Measurements from ENCODE around the gene GALNT17.

GALNT17 gene

GRCh38 chr7:71544816-71545215, 412.9 kb downstream of the GALNT17 start:
- Histone ChIP-seq H3K27me3 (replicated peaks; ENCODE audit: control insufficient read depth, insufficient read depth, low read length) (no peaks in the 10 kb centered on the region), H3K4me3 (replicated peaks; ENCODE audit: low read depth, low read length) (no peak overlapping the region), H3K36me3 (ENCODE audit: control insufficient read depth, insufficient read depth, low read length) (no peaks in the 10 kb centered on the region)
- DNase-seq (ENCODE audit: extremely low read depth, insufficient read length), result no peak
- no peak for TF ChIP-seq CTCF (IDR thresholded peaks at IDR 0.05; ENCODE audit: insufficient read depth, low read length, poor library complexity, severe bottlenecking)

- H3K36me3 ChIP-seq (ENCODE audit: control insufficient read depth, insufficient read depth, low read length), result no peaks in the 10 kb centered on the region
Observed at GRCh38 chr7:71547426-71547825, 415.5 kb downstream of the GALNT17 start.

GRCh38 chr7:71548746-71549145, 416.8 kb downstream of the GALNT17 start:
- TF ChIP-seq CTCF (IDR thresholded peaks at IDR 0.05; ENCODE audit: insufficient read depth, low read length, poor library complexity, severe bottlenecking), result no peak
- Histone ChIP-seq H3K36me3 (ENCODE audit: control insufficient read depth, insufficient read depth, low read length) (no peaks in the 10 kb centered on the region), H3K4me3 (replicated peaks; ENCODE audit: low read depth, low read length) (no peak overlapping the region), H3K27me3 (replicated peaks; ENCODE audit: control insufficient read depth, insufficient read depth, low read length) (no peaks in the 10 kb centered on the region)
- no peak for DNase-seq (ENCODE audit: extremely low read depth, insufficient read length)

More at GRCh38 chr7:71547426-71547825, 415.5 kb downstream of the GALNT17 start:
- Histone ChIP-seq H3K4me3 (replicated peaks; ENCODE audit: low read depth, low read length) (no peak overlapping the region), H3K27me3 (replicated peaks; ENCODE audit: control insufficient read depth, insufficient read depth, low read length) (no peaks in the 10 kb centered on the region)
- no peak for DNase-seq (ENCODE audit: extremely low read depth, insufficient read length)
- no peak for TF ChIP-seq CTCF (IDR thresholded peaks at IDR 0.05; ENCODE audit: insufficient read depth, low read length, poor library complexity, severe bottlenecking)

- H3K27me3 ChIP-seq (replicated peaks; ENCODE audit: control insufficient read depth, insufficient read depth, low read length), result no peaks in the 10 kb centered on the region
- no peak overlapping the region for H3K4me3 ChIP-seq (replicated peaks; ENCODE audit: low read depth, low read length)
- DNase-seq (ENCODE audit: extremely low read depth, insufficient read length), result no peak
- TF ChIP-seq CTCF (IDR thresholded peaks at IDR 0.05; ENCODE audit: insufficient read depth, low read length, poor library complexity, severe bottlenecking), result no peak
- no peaks in the 10 kb centered on the region for H3K36me3 ChIP-seq (ENCODE audit: control insufficient read depth, insufficient read depth, low read length)
Observed at GRCh38 chr7:71553306-71553705, 421.4 kb downstream of the GALNT17 start.

- no peak for DNase-seq (ENCODE audit: extremely low read depth, insufficient read length)
- TF ChIP-seq CTCF (IDR thresholded peaks at IDR 0.05; ENCODE audit: insufficient read depth, low read length, poor library complexity, severe bottlenecking), result no peak
- H3K27me3 ChIP-seq (replicated peaks; ENCODE audit: control insufficient read depth, insufficient read depth, low read length), result no peaks in the 10 kb centered on the region
- H3K36me3 ChIP-seq (ENCODE audit: control insufficient read depth, insufficient read depth, low read length), result no peaks in the 10 kb centered on the region
- H3K4me3 ChIP-seq (replicated peaks; ENCODE audit: low read depth, low read length), result no peak overlapping the region
Observed at GRCh38 chr7:71555758-71556157, 423.8 kb downstream of the GALNT17 start.
